Liver (tissue), 9 donors: ENCODE data around the gene GLMP. TPM values are rescaled to one million over a fixed set of nuclear protein-coding genes. Genes with fewer than 3 reads are reported as not detected.

ENCODE experiments used
- DNase-seq: peaks from one replicate; pipeline ENCODE4 v3.0.0-alpha.2; 2017; ENCODE audit warnings: low spot score
- H3K27ac ChIP-seq, 2 donors: one replicate each; pipeline ENCODE4 v1.7.0; 2013; ENCODE audit warnings: inconsistent platforms in 2 of 2, low read length in 2 of 2, control low read depth in 1 of 2, low read depth in 1 of 2, mild to moderate bottlenecking in 1 of 2
- H3K27me3 ChIP-seq, 4 donors: one replicate each; pipeline versions ENCODE4 v1.6.1 to v1.7.0; 2013; ENCODE audit warnings: low read length in 3 of 4, inconsistent platforms in 1 of 4, mild to moderate bottlenecking in 1 of 4, moderate library complexity in 1 of 4; ENCODE audit not compliant: control insufficient read depth in 4 of 4, insufficient read depth in 4 of 4
- H3K36me3 ChIP-seq, 4 donors: one replicate each; pipeline versions ENCODE4 v1.6.1 to v1.7.0; 2013; ENCODE audit warnings: low read length in 3 of 4, mild to moderate bottlenecking in 3 of 4, low read depth in 1 of 4, moderate library complexity in 1 of 4; ENCODE audit not compliant: control insufficient read depth in 4 of 4, insufficient read depth in 3 of 4
- H3K4me1 ChIP-seq, 4 donors: one replicate each; pipeline versions ENCODE4 v1.6.1 to v1.7.0; 2013; ENCODE audit warnings: low read length in 3 of 4, mild to moderate bottlenecking in 3 of 4, moderate library complexity in 1 of 4; ENCODE audit not compliant: control insufficient read depth in 4 of 4, insufficient read depth in 4 of 4
- H3K4me3 ChIP-seq, 3 donors: one replicate each; pipeline versions ENCODE4 v1.6.1 to v1.7.0; 2013; ENCODE audit warnings: low read length in 3 of 3, control low read depth in 1 of 3, low read depth in 1 of 3, mild to moderate bottlenecking in 1 of 3
- H3K9ac ChIP-seq, 2 donors: one replicate each; pipeline ENCODE4 v1.7.0; 2013; ENCODE audit warnings: low read length in 2 of 2, mild to moderate bottlenecking in 2 of 2, moderate library complexity in 2 of 2, control low read depth in 1 of 2, low read depth in 1 of 2
- H3K9me3 ChIP-seq, 4 donors: one replicate each; pipeline versions ENCODE4 v1.6.1 to v1.7.0; 2013; ENCODE audit warnings: low read length in 3 of 4; ENCODE audit not compliant: control insufficient read depth in 4 of 4
- EGR1 ChIP-seq, 2 donors: IDR thresholded peaks; 2 replicates each; pipeline ENCODE4 v1.6.1; 2016 to 2018; ENCODE audit warnings: antibody characterized with exemption in 2 of 2, low read depth in 2 of 2
- FOXA1 ChIP-seq: IDR thresholded peaks from 2 replicates; pipeline ENCODE4 v1.6.1; 2016; ENCODE audit warnings: antibody characterized with exemption
- FOXA2 ChIP-seq: IDR thresholded peaks from 2 replicates; pipeline ENCODE4 v1.6.1; 2016; ENCODE audit warnings: antibody characterized with exemption
- GABPA ChIP-seq, 2 donors: IDR thresholded peaks in 1 of 2; conservative IDR thresholded peaks in 1 of 2; 2 replicates each; pipeline ENCODE4 v1.6.1; 2016; ENCODE audit warnings: antibody characterized with exemption in 2 of 2, mild to moderate bottlenecking in 1 of 2, moderate library complexity in 1 of 2
- HNF4A ChIP-seq, 2 donors: conservative IDR thresholded peaks; 2 replicates each; pipeline ENCODE4 v1.6.1; 2016; ENCODE audit warnings: antibody characterized with exemption in 2 of 2, mild to moderate bottlenecking in 2 of 2
- HNF4G ChIP-seq: IDR thresholded peaks from 2 replicates; pipeline ENCODE4 v1.6.1; 2016; ENCODE audit warnings: antibody characterized with exemption
- JUND ChIP-seq, 2 donors: IDR thresholded peaks; 2 replicates each; pipeline ENCODE4 v1.6.1; 2016; ENCODE audit warnings: antibody characterized with exemption in 2 of 2
- NR2F2 ChIP-seq: IDR thresholded peaks from 2 replicates; pipeline ENCODE4 v1.6.1; 2016; ENCODE audit warnings: antibody characterized with exemption
- RAD21 ChIP-seq, 2 donors: IDR thresholded peaks; 2 replicates each; pipeline ENCODE4 v1.6.1; 2016; ENCODE audit warnings: antibody characterized with exemption in 2 of 2, mild to moderate bottlenecking in 2 of 2
- RXRA ChIP-seq, 2 donors: IDR thresholded peaks; 2 replicates each; pipeline ENCODE4 v1.6.1; 2017 to 2018; ENCODE audit warnings: antibody characterized with exemption in 2 of 2, mild to moderate bottlenecking in 1 of 2
- SP1 ChIP-seq: IDR thresholded peaks from 2 replicates; pipeline ENCODE4 v1.6.1; 2018; ENCODE audit warnings: antibody characterized with exemption, mild to moderate bottlenecking
- TAF1 ChIP-seq: conservative IDR thresholded peaks from 2 replicates; pipeline ENCODE4 v1.6.1; 2016; ENCODE audit warnings: antibody characterized with exemption, mild to moderate bottlenecking
- YY1 ChIP-seq: IDR thresholded peaks from 2 replicates; pipeline ENCODE4 v1.6.1; 2016; ENCODE audit warnings: antibody characterized with exemption, mild to moderate bottlenecking
- WGBS: extraction: QIAGEN DNeasy Blood & Tissue Kit; methylation state at CpG from one replicate; pipeline ENCODE4 v1.1.7; 2013; 5-methylcytosine and 5-hydroxymethylcytosine counted together
- polyA plus RNA-seq, 2 donors: library from polyadenylated mRNA; stranded (reverse) in 1 of 2; unstranded in 1 of 2; fragments of 200-250 nt in 1 of 2; fragments of >200 nt in 1 of 2; fragmentation: Nextera tagmentation in 1 of 2; extraction: Ambion mirVana in 1 of 2; gene quantifications; one replicate each; pipeline versions ENCODE4 v1.2.1 to v1.2.3, GENCODE V29; 2013 to 2015
- total RNA-seq, 2 donors: library from RNA; depleted of rRNA; stranded (reverse); fragments of >200 nt; gene quantifications; one replicate each; pipeline ENCODE4 v1.2.3, GENCODE V29; 2014
- TF ChIP-seq, protein P1 (sequence below): IDR thresholded peaks from 2 replicates; pipeline ENCODE4 v1.6.1; 2016; ENCODE audit warnings: antibody characterized with exemption
- TF ChIP-seq, protein P2 (sequence below): IDR thresholded peaks from 2 replicates; pipeline ENCODE4 v1.6.1; 2016; ENCODE audit warnings: antibody characterized with exemption
- TF ChIP-seq, protein P3 (sequence below): IDR thresholded peaks from 2 replicates; pipeline ENCODE4 v1.6.1; 2016; ENCODE audit warnings: antibody characterized with exemption, mild to moderate bottlenecking
- TF ChIP-seq, protein P4 (sequence below): IDR thresholded peaks from 2 replicates; pipeline ENCODE4 v1.6.1; 2016; ENCODE audit warnings: antibody characterized with exemption
- TF ChIP-seq, protein P5 (sequence below): fragments of 150-350 bp; IDR thresholded peaks from 2 replicates; pipeline ENCODE4 v1.5.1; 2017; ENCODE audit warnings: improper control_type of control experiment, low read depth, low read length; ENCODE audit not compliant: missing input control
- donor health status: healthy.
- donor health status: healthy.
- donor health status: healthy.
- donor health status: healthy.
- donor health status: healthy.

The GLMP gene
- total and polyA plus RNA-seq, 4 donors = 26.5 to 51.4 (median 39.0) TPM

DNA sequence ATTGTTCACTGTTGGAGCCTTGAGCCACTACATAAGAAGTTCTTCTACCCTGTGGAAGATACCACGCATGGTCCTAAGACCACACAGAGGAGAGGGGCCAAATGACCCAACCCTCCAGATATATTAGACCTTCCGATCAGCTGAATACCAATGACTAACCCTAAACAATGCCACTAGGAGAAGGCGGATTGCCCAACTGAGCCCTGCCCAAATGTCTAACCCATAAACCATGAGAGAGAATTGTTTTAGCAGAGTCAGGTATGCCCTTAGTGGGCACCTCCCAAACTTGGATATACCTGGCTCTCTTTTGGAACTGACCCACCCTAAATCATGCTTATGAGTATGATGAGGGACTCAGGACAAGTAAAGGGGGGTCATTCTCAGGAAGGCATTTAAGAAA, 25.2 kb downstream of the GLMP start:
- Histone ChIP-seq H3K9me3 (no peaks in the 10 kb centered on the region), H3K4me1 (peaks cover 0 to 14% (median 13%) of the 10 kb centered on the region in 4 donors), H3K36me3 (peaks cover 16 to 82% (median 64%) of the 10 kb centered on the region in 4 donors), H3K4me3 (no peak overlapping the region), H3K27me3 (no peaks in the 10 kb centered on the region), H3K27ac (no peak overlapping the region), H3K9ac (no peak overlapping the region)
- no peak for DNase-seq
- 97% methylated on average over 3 of the region's 3 CpGs for WGBS
- TF ChIP-seq RAD21 (IDR thresholded peaks at IDR 0.05) (no peak), TAF1 (no peak), FOXA2 (no peak), NR2F2 (no peak), HNF4A (conservative IDR thresholded peaks at IDR 0.05) (no peak), YY1 (no peak), GABPA (IDR thresholded peaks at IDR 0.05 in 1 of 2, conservative IDR thresholded peaks at IDR 0.05 in 1 of 2) (no peak), SP1 (no peak), FOXA1 (no peak), EGR1 (IDR thresholded peaks at IDR 0.05; ENCODE audit: low read depth in 2 of 2) (no peak), RXRA (IDR thresholded peaks at IDR 0.05) (no peak), JUND (IDR thresholded peaks at IDR 0.05) (no peak), HNF4G (no peak)
- TF ChIP-seq, protein P1, sequence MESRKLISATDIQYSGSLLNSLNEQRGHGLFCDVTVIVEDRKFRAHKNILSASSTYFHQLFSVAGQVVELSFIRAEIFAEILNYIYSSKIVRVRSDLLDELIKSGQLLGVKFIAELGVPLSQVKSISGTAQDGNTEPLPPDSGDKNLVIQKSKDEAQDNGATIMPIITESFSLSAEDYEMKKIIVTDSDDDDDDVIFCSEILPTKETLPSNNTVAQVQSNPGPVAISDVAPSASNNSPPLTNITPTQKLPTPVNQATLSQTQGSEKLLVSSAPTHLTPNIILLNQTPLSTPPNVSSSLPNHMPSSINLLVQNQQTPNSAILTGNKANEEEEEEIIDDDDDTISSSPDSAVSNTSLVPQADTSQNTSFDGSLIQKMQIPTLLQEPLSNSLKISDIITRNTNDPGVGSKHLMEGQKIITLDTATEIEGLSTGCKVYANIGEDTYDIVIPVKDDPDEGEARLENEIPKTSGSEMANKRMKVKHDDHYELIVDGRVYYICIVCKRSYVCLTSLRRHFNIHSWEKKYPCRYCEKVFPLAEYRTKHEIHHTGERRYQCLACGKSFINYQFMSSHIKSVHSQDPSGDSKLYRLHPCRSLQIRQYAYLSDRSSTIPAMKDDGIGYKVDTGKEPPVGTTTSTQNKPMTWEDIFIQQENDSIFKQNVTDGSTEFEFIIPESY = no peak
- TF ChIP-seq, protein P2, sequence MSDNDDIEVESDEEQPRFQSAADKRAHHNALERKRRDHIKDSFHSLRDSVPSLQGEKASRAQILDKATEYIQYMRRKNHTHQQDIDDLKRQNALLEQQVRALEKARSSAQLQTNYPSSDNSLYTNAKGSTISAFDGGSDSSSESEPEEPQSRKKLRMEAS = no peak
- TF ChIP-seq, protein P3, sequence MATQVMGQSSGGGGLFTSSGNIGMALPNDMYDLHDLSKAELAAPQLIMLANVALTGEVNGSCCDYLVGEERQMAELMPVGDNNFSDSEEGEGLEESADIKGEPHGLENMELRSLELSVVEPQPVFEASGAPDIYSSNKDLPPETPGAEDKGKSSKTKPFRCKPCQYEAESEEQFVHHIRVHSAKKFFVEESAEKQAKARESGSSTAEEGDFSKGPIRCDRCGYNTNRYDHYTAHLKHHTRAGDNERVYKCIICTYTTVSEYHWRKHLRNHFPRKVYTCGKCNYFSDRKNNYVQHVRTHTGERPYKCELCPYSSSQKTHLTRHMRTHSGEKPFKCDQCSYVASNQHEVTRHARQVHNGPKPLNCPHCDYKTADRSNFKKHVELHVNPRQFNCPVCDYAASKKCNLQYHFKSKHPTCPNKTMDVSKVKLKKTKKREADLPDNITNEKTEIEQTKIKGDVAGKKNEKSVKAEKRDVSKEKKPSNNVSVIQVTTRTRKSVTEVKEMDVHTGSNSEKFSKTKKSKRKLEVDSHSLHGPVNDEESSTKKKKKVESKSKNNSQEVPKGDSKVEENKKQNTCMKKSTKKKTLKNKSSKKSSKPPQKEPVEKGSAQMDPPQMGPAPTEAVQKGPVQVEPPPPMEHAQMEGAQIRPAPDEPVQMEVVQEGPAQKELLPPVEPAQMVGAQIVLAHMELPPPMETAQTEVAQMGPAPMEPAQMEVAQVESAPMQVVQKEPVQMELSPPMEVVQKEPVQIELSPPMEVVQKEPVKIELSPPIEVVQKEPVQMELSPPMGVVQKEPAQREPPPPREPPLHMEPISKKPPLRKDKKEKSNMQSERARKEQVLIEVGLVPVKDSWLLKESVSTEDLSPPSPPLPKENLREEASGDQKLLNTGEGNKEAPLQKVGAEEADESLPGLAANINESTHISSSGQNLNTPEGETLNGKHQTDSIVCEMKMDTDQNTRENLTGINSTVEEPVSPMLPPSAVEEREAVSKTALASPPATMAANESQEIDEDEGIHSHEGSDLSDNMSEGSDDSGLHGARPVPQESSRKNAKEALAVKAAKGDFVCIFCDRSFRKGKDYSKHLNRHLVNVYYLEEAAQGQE = no peak
- TF ChIP-seq, protein P4, sequence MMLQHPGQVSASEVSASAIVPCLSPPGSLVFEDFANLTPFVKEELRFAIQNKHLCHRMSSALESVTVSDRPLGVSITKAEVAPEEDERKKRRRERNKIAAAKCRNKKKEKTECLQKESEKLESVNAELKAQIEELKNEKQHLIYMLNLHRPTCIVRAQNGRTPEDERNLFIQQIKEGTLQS = no peak
- TF ChIP-seq, protein P5, sequence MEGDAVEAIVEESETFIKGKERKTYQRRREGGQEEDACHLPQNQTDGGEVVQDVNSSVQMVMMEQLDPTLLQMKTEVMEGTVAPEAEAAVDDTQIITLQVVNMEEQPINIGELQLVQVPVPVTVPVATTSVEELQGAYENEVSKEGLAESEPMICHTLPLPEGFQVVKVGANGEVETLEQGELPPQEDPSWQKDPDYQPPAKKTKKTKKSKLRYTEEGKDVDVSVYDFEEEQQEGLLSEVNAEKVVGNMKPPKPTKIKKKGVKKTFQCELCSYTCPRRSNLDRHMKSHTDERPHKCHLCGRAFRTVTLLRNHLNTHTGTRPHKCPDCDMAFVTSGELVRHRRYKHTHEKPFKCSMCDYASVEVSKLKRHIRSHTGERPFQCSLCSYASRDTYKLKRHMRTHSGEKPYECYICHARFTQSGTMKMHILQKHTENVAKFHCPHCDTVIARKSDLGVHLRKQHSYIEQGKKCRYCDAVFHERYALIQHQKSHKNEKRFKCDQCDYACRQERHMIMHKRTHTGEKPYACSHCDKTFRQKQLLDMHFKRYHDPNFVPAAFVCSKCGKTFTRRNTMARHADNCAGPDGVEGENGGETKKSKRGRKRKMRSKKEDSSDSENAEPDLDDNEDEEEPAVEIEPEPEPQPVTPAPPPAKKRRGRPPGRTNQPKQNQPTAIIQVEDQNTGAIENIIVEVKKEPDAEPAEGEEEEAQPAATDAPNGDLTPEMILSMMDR = no peak
